WERI-Rb-1 (cell line): ENCODE data around the gene ASCC1.

Source experiments
- DNase-seq: peaks from one replicate; pipeline ENCODE4 v3.0.0-alpha.2; 2020
- H3K27ac ChIP-seq: fragments of 250-450 bp; sonication (Bioruptor Pico); 2 replicates; pipeline ENCODE4 v1.5.1; 2020; ENCODE audit warnings: mild to moderate bottlenecking, moderate library complexity
- H3K27me3 ChIP-seq: fragments of 250-450 bp; sonication (Bioruptor Pico); 2 replicates; pipeline ENCODE4 v1.5.1; 2021; ENCODE audit warnings: mild to moderate bottlenecking, low read depth, moderate library complexity; ENCODE audit not compliant: insufficient read depth, severe bottlenecking
- H3K36me3 ChIP-seq: fragments of 250-450 bp; sonication (Bioruptor Pico); 2 replicates; pipeline ENCODE4 v1.5.1; 2020; ENCODE audit warnings: mild to moderate bottlenecking, moderate library complexity
- H3K4me3 ChIP-seq: 2 replicates; pipeline ENCODE4 v1.5.1; 2011; ENCODE audit warnings: low read depth, mild to moderate bottlenecking, control low read depth, low read length
- H3K9me3 ChIP-seq: fragments of 250-450 bp; sonication (Bioruptor Pico); 2 replicates; pipeline ENCODE4 v1.5.1; 2021; ENCODE audit warnings: mild to moderate bottlenecking, moderate library complexity; ENCODE audit not compliant: severe bottlenecking
- CTCF ChIP-seq: IDR thresholded peaks from 2 replicates; pipeline ENCODE4 v1.5.1; 2011; ENCODE audit warnings: low read depth, mild to moderate bottlenecking, control low read depth, inconsistent platforms, low read length

Gene ASCC1

GRCh38 chr10:72068126-72068765 lies 147.8 kb downstream of the ASCC1 start:
- DNase-seq = no peak
- Histone ChIP-seq H3K4me3 (no peak overlapping the region), H3K36me3 (peaks cover 5% of the 10 kb centered on the region; the same call in 1 of the 2 replicates), H3K27ac (peak overlapping the region; percentile 96), H3K27me3 (no peaks in the 10 kb centered on the region), H3K9me3 (peaks cover 4% of the 10 kb centered on the region)
- no peak for TF ChIP-seq CTCF

GRCh38 chr10:72067463-72068125 lies 148.5 kb downstream of the ASCC1 start:
- no peaks in the 10 kb centered on the region for H3K27me3 ChIP-seq
- H3K9me3 ChIP-seq = peaks cover 4% of the 10 kb centered on the region
- H3K4me3 ChIP-seq = no peak overlapping the region
- peaks cover 5% of the 10 kb centered on the region; the same call in 1 of the 2 replicates for H3K36me3 ChIP-seq
- no peak for DNase-seq
- no peak for TF ChIP-seq CTCF
- peak overlapping the region; percentile 96 for H3K27ac ChIP-seq

GRCh38 chr10:72066318-72067284 lies 149.5 kb downstream of the ASCC1 start:
- no peak overlapping the region for H3K4me3 ChIP-seq
- H3K9me3 ChIP-seq = peaks cover under 1% of the 10 kb centered on the region
- H3K27me3 ChIP-seq = no peaks in the 10 kb centered on the region
- H3K36me3 ChIP-seq = peaks cover 5% of the 10 kb centered on the region; the same call in 1 of the 2 replicates
- TF ChIP-seq CTCF = no peak
- peak overlapping the region; percentile 96 for H3K27ac ChIP-seq
- DNase-seq = no peak

GRCh38 chr10:72065439-72066025 lies 150.5 kb downstream of the ASCC1 start:
- Histone ChIP-seq H3K36me3 (peaks cover 5% of the 10 kb centered on the region; the same call in 1 of the 2 replicates), H3K27me3 (no peaks in the 10 kb centered on the region), H3K9me3 (no peaks in the 10 kb centered on the region), H3K27ac (no peak overlapping the region), H3K4me3 (no peak overlapping the region)
- DNase-seq = no peak
- no peak for TF ChIP-seq CTCF

GRCh38 chr10:72063703-72064391 lies 152.2 kb downstream of the ASCC1 start:
- no peaks in the 10 kb centered on the region for H3K27me3 ChIP-seq
- H3K36me3 ChIP-seq = peaks cover 5% of the 10 kb centered on the region; the same call in 1 of the 2 replicates
- TF ChIP-seq CTCF = no peak
- DNase-seq = no peak
- H3K27ac ChIP-seq = no peak overlapping the region
- H3K9me3 ChIP-seq = no peaks in the 10 kb centered on the region
- H3K4me3 ChIP-seq = no peak overlapping the region
